EL (cell line): Measurements from ENCODE around the gene NR1D1.

Source experiments
- DNase-seq: peaks from one replicate; pipeline ENCODE4 v3.0.0-alpha.2; 2016

Gene NR1D1

GRCh38 chr17:40074175-40074512 lies 26.2 kb downstream of the NR1D1 start:
- DNase-seq: no peak

- no peak for DNase-seq
Observed at GRCh38 chr17:40073454-40074174, 26.8 kb downstream of the NR1D1 start.

DNA sequence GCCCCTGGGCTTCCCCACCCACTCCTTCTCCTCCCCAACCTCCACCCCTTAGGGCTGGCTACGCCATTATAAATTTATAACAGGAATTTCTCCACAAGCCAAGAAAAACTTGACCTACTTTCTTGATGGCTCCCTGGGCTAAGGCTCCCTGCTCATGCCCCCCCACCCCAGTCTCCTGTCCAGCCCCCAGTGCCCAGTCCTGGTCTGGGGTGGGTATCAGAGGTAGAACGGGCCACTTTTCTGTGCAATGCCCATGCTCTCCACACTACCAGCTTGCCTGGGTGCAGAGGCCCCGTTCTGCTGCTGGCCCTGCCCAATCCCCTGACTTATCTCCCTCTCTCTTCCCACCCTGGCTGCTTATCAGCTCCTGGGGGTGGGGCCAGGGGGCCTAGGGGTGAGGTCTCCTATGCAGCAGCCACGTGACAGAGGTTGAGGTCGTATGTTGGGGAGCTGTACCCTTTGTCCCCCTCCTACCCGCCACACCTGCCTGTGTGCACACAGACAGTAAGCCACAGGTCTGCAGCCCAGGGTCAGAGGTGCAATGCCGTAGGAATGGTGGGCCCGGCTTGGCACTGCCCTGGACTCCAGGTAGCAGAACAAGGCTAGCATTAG lies 27.5 kb downstream of the NR1D1 start:
- DNase-seq: no peak

DNA sequence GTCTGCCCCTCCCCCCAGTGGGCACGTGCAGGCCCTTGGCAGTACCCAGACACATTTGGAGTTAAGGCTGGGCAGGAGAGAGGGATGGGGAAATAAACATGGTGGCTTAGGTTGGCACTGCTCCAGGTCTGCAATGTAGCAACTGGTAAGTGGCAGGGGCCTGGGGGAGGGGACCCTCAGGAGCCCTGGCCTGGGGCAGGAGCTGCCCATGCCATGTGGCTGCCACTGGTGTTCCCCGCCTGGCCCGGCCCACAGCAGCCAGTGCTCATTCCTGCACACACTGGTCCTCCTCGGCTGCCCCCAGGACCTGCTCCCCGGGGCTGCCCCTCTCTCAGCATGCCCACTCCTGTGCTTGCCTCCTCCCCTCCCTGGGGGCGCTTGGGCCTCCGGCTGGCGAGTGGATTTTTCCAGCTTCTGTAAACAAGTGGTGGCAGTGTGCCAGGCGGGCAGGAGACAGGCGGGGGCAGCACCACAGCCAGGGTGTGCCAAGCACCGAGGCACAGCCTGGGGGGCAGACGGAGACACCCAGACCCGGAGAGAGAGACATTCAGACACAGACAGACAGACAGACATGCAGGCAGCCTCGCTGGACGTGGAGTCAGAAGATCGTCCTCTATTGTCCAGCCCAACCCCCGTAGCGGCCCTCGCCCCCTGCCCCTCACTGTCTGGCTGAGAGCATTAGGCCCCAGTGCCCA lies 28.2 kb downstream of the NR1D1 start:
- DNase-seq: no peak

GRCh38 chr17:40071313-40072039 lies 28.9 kb downstream of the NR1D1 start:
- no peak for DNase-seq

- DNase-seq: no peak
Observed at GRCh38 chr17:40070709-40071312, 29.6 kb downstream of the NR1D1 start.

DNA sequence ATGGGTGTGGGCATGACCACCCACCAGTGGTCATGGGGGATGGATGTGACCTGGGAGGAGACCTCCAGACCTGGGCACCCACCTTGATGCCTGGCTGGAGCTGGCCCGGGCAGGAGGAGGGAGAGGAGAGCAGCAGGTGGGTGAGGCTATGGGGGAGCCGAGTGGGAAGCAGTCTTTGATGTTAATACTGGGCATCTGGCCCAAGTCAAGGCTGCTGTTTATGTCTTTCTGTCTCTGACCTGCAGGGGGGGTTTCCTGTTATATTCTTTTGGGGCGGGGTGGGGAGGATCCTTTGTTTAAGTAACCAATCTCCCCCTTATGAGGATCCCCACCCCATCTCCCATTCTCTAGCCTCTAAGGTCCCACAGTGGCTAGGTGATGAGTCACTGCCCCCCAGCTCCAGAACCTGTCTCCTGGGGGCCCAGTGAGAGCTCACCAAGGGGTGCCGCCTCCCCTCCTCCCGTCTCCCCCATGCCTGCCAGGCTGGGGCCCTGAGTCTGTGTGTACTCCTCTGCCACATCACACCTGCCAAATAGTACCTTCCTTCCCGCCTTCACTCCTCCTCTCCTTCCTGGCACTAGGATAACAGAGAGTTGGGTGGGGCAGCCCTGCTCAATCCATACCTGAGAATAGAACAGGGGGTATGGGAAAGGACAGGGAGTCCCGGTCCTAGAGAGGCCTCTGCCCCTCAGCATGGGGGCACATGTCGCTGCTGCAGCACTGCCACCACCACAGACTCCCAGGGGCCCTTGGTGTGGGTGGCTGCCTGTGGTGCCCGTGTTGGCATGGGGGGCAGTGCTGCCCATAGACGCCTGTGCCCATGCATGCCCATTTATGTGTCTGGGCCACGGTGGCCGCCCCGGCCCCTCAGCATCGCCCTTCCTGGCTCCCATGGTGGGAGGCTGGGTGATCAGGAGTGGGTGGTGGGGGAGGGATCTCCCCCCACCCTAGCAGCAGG lies 30.4 kb downstream of the NR1D1 start:
- peak; percentile 53 for DNase-seq

DNA sequence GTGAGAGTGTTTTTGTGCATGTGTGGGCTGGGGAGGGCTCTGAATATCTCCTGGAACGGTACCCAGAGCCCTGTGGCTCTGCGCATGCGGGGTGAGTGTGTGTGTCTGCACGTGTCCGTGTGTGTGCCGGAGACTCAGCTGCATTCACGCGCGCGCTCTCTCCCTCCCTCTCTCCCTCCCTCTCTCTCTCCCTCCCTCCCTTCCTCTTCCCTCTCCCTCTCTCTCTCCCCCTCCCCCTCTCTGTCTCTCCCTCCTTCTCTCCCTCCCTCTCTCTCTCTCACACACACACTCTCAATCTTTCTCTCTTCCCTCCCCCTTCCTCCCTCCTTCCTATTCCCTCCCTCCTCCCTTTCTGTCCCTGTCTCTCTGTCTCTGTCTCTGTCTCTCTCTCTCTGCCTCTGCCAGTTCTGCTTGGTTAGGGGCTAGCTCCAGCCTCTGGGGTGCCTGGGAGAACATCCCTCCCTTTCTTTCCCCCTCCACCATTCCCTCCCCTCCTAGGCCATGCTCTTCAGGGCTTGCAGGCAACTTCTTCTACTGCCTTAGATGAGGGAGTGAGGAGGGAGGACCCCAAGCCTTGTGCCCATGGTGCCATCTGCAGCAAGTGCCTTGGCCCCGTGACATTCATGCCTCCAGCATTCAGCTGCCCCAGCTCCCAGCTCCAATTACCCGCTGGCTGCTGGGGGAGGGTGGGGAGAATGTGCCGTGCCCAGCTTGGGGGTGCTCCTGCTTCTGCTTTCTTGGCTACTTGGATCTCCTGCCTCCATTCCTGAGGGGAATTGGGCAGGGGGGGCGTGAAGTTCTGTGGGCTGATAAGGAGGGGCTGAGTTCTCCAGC lies 31.3 kb downstream of the NR1D1 start:
- DNase-seq: peak; percentile 81

GRCh38 chr17:40068584-40068916 lies 31.8 kb downstream of the NR1D1 start:
- no peak for DNase-seq

GRCh38 chr17:40068129-40068581 lies 32.2 kb downstream of the NR1D1 start:
- no peak for DNase-seq

DNA sequence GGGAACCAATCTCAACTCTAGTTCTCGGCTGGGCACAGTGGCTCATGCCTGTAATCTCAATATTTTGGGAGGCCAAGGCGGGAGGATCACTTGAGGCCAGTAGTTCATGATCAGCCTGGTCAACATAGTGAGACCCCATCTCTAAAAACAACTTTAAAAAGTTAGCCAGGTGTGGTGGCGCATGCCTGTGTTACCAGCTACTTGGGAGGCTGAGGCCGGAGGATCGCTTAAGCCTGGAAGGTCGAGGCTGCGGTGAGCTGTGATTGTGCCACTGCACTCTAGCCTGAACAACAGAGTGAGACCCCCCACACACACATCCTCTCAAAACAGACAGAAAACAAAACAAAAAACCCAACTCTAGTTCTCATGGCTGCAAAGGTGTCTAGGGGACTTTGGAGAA lies 32.7 kb downstream of the NR1D1 start:
- no peak for DNase-seq

GRCh38 chr17:40065769-40066510 lies 34.4 kb downstream of the NR1D1 start:
- DNase-seq: peak; percentile 49

GRCh38 chr17:40064971-40065768 lies 35.2 kb downstream of the NR1D1 start:
- peak; percentile 70 for DNase-seq

DNA sequence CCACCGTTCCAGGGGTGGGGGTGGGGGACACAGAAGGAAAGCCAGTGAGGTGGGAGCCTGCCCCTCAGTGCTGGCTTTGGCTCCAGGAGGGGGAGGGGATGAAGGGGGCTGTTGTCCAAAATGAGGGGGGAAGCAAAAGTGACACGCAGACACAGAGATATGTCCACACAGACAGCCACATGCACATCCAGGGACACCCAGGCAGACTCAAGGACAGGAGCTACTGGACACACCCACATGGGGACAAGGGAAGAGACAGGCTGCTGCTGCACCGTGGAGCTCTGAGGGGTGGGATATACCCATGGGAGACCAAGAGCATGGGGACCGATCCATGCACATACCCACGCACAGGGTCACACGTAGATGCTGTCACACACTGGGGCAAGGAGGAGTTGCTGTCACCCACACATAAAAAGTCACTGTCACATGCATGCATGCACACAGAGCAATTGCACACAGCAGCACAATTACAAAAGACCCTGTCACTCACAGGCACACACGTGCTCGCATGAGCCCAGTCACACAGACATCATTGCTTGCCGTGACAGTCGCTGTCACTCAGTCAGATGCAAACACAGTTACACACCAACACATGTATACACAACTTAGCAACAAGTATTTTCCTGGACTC lies 36.4 kb downstream of the NR1D1 start:
- DNase-seq: no peak

GRCh38 chr17:40063187-40063771 lies 37.1 kb downstream of the NR1D1 start:
- no peak for DNase-seq

GRCh38 chr17:40062329-40063186 lies 37.8 kb downstream of the NR1D1 start, which contains the start of gene THRA:
THRA (plus strand) TSS chr17:40062965; CDS start chr17:40074489, 11,524 bp downstream.
- peak; percentile 58 for DNase-seq

DNA sequence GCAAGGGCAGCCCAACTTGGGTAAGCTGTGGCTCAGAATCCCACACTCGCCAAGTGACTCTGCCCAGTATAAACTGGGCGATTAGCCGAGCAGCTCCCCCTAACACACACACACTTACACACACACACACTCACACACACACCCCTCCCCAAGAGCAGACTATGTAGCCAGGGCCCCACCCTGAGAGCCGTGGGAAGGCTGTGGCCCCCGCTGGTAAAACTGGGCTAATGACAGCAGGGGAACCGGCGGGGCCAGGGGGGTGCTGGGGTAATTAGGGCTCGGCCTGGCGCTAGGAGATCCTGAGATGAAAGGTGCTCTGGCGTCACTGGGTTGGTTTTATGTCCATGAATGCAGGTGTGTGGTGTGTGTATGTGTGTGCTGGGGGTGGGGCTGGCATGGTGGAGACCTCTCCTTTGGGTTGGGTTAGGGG lies 38.8 kb downstream of the NR1D1 start:
- no peak for DNase-seq
